Liver (tissue), 3 donors: ENCODE measurements around the gene GARNL3.

Experiments used
- CTCF ChIP-seq: fragments of 150-350 bp; IDR thresholded peaks from 2 replicates; pipeline ENCODE4 v1.5.1; 2017; ENCODE audit warnings: improper control_type of control experiment, low read depth, low read length; ENCODE audit not compliant: missing input control
- HNF4G ChIP-seq: IDR thresholded peaks from 2 replicates; pipeline ENCODE4 v1.6.1; 2016; ENCODE audit warnings: antibody characterized with exemption
- MAX ChIP-seq: IDR thresholded peaks from 2 replicates; pipeline ENCODE4 v1.6.1; 2016; ENCODE audit warnings: antibody characterized with exemption
- RAD21 ChIP-seq, 2 donors: IDR thresholded peaks; 2 replicates each; pipeline ENCODE4 v1.6.1; 2016; ENCODE audit warnings: antibody characterized with exemption in 2 of 2, mild to moderate bottlenecking in 2 of 2
- YY1 ChIP-seq: IDR thresholded peaks from 2 replicates; pipeline ENCODE4 v1.6.1; 2016; ENCODE audit warnings: antibody characterized with exemption, mild to moderate bottlenecking
- donor health status: healthy.
- donor health status: healthy.

GRCh38 chr9:127344368-127345000 lies 79.9 kb downstream of the GARNL3 start:
- TF ChIP-seq CTCF (no peak), RAD21 (IDR thresholded peaks at IDR 0.05) (no peak), HNF4G (no peak), YY1 (no peak), MAX (no peak)
